ENCODE measurements around the gene NCBP3.

Gene NCBP3

DNA sequence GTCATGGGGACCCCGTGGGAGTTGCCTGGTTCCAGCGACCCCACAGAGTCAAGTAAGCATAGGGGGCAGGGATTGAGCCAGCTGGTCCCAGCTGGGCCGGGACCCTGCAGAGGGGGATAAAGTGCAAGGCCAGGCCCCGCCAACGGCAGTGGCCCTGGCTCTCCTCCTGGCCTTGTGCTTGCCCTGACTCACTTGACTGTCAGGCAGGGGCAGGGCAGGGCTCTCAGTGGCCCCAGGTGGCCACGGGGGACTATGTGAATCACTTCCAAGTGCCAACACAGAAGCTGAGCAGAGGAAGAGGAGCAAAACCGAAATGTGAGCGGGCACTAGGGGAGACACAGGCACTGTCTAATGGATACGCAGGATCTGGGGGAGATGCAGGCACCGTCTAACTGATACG lies 21.6 kb upstream of the NCBP3 start:
- TF ChIP-seq, protein P1, sequence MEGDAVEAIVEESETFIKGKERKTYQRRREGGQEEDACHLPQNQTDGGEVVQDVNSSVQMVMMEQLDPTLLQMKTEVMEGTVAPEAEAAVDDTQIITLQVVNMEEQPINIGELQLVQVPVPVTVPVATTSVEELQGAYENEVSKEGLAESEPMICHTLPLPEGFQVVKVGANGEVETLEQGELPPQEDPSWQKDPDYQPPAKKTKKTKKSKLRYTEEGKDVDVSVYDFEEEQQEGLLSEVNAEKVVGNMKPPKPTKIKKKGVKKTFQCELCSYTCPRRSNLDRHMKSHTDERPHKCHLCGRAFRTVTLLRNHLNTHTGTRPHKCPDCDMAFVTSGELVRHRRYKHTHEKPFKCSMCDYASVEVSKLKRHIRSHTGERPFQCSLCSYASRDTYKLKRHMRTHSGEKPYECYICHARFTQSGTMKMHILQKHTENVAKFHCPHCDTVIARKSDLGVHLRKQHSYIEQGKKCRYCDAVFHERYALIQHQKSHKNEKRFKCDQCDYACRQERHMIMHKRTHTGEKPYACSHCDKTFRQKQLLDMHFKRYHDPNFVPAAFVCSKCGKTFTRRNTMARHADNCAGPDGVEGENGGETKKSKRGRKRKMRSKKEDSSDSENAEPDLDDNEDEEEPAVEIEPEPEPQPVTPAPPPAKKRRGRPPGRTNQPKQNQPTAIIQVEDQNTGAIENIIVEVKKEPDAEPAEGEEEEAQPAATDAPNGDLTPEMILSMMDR (IDR thresholded peaks at IDR 0.05; ENCODE audit: extremely low read depth, missing control alignments), result no peak
- DNase-seq (ENCODE audit: low spot score), result no peak

DNA sequence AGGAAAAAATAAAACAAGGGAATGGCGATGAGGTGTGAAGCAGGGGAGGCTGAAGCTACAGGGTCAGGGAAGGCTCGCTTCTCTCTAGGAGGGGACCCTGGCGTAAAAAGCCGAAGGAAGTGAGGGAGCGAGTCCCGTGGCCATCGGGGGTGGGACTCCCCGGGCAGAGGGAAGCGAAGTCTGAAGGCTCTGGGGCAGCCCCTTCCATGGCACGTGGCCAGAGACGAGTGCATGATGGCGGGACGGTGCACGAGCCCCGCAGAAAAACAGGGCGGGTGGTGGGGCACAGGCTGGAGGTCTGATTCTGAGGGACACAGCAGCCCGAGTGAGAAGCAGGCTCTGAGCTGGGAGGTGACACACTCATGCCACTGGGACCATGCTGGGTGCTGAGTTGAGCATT lies 21.1 kb upstream of the NCBP3 start:
- TF ChIP-seq, protein P1 (IDR thresholded peaks at IDR 0.05; ENCODE audit: extremely low read depth, missing control alignments), result no peak
- DNase-seq (ENCODE audit: low spot score), result no peak

DNA sequence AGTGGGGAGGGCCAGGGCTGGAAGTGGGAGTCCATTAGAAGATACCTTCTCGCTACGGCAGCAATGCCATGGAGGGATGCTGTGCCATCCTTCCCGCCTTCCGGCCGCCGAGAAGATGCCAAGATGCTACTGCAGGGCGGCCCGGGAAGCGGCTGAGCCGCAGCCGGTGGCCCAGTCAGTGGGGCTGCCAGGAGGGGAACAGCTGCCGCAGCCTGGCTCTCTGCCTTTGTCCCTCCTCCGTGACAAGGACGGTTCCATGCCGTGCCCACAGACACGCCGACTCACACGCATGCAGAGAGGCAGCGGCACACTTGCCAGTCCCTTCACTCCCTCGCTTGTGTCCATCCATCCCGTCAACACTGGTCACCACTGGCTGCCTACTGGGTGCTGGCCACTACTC lies 20.2 kb upstream of the NCBP3 start:
- no peak for DNase-seq (ENCODE audit: low spot score)
- TF ChIP-seq, protein P1 (IDR thresholded peaks at IDR 0.05; ENCODE audit: extremely low read depth, missing control alignments), result no peak

DNA sequence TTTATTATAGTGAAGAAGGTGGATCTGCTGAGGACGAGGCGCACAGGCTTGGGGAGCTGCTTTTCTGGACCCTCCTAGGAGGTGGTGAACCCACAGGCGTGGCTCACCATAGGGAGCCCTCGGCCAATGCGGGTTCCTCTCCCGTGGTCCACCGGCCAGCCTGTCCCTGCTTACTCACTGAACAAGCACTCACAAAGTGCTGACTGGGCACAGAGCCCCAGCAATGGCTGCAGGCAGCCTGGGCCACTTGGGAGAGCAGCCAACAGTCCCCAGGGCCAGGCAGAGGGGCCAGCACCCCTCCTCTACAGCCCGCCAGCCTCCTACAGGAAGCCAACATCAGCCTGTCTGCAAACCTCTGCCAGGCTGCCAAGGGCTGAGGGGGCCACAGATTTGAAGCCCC lies 19.1 kb upstream of the NCBP3 start:
- no peak for DNase-seq (ENCODE audit: low spot score)
- TF ChIP-seq, protein P1 (IDR thresholded peaks at IDR 0.05; ENCODE audit: extremely low read depth, missing control alignments), result no peak

DNA sequence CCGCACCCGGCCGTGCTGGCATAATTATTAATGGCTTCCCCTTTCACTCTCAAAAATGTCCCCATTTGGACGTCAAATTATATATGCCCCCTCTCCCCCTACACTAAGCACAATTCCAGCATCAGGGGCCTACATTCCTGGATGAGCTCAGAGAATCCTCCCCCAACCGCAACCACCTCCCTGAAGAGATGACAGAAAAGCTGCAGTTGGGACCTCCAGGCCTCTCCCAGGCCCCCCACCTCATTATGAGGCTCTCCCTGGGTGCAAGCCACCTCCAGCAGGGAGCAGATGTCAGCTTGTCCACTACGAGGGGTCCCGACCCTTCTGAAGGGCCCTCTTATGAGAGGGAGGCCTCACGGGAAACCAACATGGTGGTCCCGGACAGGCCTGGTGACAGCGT lies 18.5 kb upstream of the NCBP3 start:
- TF ChIP-seq, protein P1 (IDR thresholded peaks at IDR 0.05; ENCODE audit: extremely low read depth, missing control alignments), result no peak
- no peak for DNase-seq (ENCODE audit: low spot score)

DNA sequence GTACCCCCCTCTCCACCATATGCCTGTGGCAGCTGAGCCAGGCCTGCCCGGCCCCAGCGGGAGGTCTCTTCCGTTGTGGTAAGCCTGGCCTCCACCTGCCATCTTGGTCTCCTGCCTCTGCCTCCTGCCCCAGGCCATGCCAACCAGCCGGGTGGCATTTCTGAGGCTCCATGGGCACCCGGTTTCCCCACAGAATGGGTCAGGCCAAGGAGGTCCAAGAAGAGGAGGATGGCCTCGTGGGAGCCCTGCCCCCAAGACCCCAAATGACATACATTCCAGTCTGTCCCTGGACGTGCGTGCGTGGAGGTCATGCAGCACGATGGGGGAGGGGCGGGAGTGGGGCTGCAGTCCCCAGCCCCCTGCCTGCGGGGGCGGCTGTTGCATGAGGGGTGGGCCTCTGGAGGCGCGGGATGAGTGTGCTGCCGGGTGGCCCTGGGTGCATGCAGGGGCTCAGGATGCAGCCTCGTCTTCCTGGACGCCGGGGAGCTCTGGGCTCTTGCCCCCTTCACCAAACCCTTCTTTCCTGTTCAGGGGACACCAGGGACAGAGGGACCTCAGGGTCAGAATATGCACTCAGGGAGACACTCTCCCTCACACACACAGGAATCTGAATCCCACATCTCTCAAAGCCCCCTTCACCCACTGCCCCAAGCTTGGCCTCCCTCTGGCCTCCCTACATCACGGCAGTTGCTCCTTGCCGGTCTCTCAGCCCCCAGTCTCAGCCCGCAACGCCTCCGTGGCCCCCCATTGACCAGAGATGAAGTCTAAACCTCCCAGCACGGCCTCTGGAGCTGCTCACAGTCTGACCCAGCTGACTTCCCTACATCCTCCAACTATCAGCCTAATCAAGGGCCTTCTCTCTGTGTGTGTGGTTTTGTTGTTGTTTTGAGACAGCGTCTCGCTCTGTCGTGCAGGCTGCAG lies 16.0 kb upstream of the NCBP3 start:
- DNase-seq (ENCODE audit: low spot score), result no peak

More for the DNA sequence above, 16.0 kb upstream of the NCBP3 start:
- TF ChIP-seq, protein P1 (IDR thresholded peaks at IDR 0.05; ENCODE audit: extremely low read depth, missing control alignments), result no peak
